HG02571 (cell line): ENCODE results near the gene OXCT1.
"Not testable (repeated sequence)": the region's sequence is repeated elsewhere in the genome, so short reads cannot be mapped to it uniquely, and the experiment has no call there.

Experiments
- ATAC-seq: cut with Tn5 transposase; IDR thresholded peaks from one replicate; pipeline ENCODE4 v1.9.1; 2021; ENCODE audit warnings: mild to moderate bottlenecking, moderate library complexity; ENCODE audit not compliant: unreplicated experiment

OXCT1 gene

GRCh38 chr5:41831155-41831554, 39.1 kb downstream of the OXCT1 start:
- ATAC-seq: peak; percentile 61

DNA sequence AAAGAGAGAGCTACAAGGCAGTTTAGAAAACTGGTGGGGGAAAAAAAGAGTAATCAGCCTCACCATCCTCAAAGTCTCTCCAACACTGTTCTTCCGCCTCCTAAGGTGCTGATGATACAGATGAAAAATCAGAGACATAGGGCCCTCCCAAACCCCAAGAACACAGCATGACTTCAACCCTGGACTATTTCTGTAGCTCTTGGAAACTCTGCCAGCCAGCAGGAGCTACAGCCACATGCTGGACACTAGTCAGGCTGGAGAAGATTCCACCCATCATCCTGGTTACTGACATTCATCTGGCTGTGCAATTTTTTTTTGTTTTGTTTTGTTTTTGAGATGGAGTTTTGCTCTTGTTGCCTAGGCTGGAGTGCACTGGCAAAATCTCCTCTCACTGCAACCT, 42.4 kb downstream of the OXCT1 start:
- ATAC-seq: no peak

DNA sequence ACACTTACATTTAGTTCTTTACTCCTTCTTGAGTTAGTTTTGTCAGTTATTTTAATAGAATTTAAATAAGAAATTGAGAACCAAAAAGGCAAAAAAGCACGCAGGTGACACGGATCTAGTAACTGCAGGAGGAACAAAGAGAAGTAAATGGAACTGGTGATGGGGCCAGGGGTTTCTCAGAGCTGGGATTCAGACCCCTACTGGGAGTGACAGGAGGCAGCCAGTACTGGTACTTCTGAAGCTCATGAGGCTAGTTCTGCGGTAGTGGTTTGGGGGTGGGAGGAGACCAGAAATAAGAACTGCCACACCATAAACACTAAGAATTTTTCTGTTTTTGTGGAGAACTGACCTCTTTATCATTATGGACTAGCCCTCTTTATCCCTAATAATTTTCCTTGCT, 48.2 kb downstream of the OXCT1 start:
- ATAC-seq: no peak

DNA sequence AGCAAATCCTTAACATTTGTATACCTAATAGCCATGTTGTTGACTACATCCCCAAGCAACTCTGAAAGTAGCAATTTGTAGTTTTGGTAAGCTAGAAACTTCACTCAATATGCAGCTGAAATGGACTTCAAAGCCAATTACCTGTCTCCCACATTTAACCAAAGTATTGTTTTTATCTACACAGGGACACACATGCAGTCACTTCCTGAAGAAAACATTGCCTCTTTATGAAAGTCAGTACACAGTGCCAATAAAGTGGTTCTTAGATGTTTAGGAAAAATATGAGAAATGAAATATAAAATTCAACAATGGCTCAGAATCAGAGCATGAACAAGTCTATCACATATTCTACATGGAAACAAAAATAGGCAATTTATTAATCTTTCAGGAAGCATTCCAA, 49.2 kb downstream of the OXCT1 start:
- no peak for ATAC-seq

DNA sequence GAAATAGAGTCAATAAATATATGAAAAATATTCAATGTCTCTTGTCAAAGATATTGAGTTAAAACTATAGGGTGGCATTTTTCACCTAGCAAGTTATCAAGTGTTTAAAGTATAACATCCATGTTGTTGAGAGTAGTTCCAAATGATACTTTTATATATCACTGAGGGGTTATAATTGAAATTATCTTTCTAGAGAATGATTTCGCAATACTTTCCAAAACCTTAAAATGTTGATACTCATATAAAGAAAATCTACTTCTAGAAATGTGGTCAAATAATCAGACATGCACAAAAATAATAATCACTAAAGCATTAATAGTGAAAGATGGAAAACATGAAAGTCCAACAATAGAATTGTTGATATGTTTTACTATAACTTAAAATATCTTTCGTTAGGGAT, 50.1 kb downstream of the OXCT1 start:
- ATAC-seq: no peak

DNA sequence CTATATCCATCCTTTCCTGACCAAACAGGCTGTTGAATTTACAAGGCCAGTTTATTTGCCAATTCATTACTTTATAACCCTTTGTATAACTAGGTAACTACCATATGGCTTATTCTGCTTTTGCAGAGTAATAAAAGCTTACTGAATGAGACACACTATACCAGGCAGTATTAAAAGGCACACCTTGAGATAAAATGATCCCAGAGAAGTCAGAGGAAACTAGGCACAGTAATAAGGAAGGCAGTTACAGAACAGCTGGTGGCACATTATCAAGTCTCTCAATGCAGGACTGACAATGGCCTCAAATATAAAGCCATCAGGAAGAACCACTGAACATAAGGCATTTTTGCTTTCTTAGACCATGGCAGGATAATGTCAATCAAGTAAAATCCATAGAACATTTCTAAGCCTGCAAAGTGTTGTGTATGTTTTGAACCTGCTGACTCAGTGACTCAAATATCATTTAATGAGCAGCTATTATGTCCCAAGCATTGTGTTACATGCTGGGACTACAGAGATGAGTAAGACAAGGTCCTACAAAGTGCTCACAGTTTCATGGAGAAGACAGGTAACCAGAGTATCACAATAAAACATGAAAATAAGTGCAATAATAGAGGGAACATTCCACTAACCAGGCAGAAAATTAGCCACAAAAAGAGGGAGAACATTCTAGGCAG, 52.5 kb downstream of the OXCT1 start:
- no peak for ATAC-seq

- no peak for ATAC-seq
These were observed 54.5 kb downstream of the OXCT1 start for GRCh38 chr5:41815663-41816229.

DNA sequence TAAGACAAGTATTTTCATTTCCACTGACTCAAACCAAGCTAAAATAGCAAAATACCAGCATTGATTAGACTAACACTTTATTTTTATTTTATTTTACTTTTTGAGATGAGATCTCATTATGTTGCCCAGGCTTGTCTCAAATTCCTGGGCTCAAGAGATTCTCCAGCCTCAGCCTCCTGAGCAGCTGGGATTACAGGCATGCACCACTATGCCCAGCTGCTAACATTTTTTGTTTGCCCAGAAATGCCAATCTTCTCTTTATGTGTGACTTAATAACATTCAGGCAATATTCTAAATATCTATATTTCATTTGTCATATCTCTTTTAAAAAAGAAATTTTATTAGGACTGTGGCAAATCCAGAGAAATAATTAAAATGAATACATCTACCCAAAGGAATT, 55.0 kb downstream of the OXCT1 start:
- no peak for ATAC-seq

GRCh38 chr5:41814306-41814705, 55.9 kb downstream of the OXCT1 start:
- ATAC-seq: not testable (repeated sequence)

DNA sequence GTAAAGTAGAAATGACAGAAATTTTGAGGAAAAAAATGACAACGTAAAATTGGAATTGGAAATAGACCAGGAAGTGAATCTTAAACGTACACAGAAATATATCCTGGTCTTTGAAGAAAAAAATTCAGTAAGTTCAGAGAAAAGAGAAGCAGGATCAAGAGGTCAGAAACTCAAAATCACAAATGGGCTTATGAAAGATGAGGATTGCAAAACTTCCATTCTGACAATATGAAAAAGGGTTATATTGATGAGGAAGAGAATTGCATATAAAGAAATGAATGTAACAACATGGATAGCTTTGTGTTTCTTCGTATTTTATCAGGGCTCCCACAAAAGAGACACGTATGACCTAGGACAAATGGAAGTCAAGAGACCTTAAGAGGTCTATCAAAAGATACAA, 58.1 kb downstream of the OXCT1 start:
- no peak for ATAC-seq

GRCh38 chr5:41809128-41809527, 61.1 kb downstream of the OXCT1 start:
- ATAC-seq: no peak

DNA sequence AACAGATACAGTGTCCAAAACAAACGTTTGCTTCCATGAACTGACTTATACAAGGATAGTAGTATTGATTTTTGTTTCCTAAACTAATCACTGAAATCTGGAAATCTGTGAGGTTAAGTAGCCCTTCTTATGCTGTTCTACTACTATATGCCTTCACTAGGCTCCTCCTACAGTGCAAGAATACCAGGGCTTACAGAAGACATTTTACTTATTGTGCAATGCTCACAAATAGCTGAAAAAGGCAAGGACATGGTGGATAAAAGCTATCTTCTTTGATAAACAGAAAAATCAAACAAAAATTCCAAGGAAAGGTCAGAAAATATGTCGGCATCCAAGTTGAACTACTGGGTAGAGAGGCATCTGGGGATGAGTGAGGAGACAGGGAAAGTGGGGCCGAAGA, 61.9 kb downstream of the OXCT1 start:
- ATAC-seq: no peak

DNA sequence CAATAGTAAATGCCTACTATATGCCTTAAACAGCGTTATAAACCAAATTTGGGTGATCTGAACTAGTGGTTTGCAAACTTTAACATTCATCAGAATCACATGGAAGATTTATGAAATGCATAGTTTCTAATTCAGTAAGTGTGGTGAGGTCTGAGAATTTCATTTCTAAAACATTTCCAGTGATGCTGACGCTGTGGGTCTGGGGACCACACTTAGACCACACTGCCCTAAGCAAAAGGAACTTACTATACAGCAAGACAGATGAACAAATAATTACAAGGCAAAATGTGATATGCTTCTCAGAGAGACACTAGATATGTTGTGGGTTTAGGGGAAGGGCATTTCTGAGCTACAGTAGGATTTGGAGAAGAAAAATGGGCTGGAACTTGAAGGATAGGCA, 72.6 kb downstream of the OXCT1 start:
- no peak for ATAC-seq

DNA sequence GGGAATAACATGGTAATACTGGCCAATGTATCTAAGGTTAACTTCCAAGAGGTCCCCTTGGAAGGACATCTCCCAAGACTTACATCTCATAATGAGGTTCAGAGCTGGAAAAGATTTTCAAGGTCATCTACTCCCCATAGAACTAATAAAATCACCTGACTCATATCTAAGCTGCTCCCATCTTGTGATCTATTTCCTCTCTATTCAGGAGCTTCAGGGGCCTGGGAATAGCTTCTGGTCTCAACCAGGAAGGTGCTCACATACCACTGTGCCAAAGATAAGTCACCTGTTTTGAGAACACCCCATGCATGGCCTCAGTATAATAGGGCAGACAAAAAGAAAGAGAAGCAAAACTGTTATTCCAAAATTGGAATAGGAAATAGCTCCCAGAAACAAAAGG, 74.2 kb downstream of the OXCT1 start:
- ATAC-seq: no peak

DNA sequence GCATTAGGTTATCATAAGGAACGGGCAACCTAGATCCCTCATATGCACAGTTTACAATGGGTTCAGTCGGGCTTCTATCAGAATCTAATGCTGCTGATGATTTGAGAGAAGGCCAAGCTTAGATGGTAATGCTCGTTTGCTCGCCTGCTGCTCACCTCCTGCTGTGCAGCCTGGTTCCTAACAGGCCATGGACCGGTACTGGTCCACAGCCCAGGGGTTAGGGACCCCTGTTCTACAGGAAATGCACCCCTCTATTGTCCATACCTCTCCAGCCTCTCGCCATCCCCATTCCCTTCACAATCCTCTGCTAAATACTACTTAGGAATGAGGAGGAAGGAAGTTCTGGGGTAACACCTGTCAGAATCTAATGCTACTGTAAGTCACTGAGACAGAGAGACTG, 75.1 kb downstream of the OXCT1 start:
- no peak for ATAC-seq

DNA sequence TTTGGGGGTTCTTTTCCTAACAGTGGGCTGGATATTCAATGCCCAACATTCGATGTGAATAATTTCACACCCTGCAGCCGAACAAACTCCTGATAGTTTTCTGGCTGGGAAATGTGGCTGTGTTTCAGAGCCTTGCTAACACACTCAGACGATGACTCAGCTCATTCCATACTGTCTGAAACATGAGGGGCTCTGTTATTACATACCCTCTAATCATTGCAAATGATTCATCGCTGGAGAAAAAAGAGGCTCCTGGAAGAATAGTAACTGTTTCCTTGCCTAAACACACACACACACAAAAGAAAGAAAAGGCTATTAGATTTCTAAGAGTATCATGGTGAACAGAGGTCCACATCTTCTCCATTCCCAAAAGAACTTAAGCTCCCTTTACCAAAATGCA, 75.8 kb downstream of the OXCT1 start:
- no peak for ATAC-seq

GRCh38 chr5:41793141-41793770, 77.0 kb downstream of the OXCT1 start:
- ATAC-seq: no peak

DNA sequence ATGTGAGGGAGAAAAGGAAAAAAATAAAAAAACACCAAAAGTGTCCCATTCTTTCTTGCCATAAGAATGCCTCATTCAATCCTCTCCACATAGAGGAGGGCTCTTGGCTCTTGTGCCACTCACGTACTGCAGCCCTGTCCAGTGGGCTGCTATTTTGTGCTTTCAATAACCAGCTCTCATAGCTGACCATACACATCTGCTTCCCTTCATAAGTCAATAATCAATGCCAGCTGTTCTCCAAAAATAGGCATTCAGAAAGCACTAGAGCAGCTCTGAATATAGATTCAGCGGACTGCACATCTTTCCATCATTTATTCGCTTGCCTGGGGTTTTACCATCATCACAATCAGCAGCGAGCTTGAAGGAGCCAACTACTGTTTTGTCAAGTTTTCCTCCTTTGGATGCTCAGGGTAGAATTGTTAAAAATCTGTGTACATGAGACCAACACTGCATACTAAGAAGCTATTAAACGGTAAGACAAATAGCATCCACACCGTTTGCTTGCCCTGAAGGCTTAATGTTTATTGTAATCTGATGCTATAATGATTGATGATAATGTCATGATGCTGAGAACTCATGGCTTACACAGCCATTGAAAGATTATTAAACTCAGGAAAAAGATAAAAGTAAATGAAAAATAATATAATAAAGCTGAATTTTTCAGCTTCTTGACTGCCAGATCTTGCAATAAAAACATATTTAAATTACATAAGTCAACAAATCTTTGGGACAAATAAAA, 80.0 kb downstream of the OXCT1 start:
- ATAC-seq: no peak

DNA sequence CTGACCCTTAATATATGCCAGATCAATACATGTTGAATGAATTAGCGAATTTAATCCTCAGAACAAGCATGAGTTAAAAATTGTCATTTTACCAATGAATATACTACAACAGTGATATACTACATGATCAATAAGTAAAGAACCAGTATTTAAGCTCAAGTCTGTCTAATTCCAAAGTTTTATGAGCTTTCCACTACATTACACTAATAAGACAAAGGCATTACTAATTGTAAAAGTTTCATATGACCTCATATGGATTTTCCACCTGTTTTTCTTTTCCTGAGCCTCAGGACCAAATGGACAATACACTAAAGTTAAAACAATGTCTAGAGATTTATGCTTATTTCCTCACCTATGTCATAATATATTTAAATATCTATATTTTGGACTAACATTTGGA, 80.8 kb downstream of the OXCT1 start:
- no peak for ATAC-seq

GRCh38 chr5:41788941-41789368, 81.3 kb downstream of the OXCT1 start:
- no peak for ATAC-seq

DNA sequence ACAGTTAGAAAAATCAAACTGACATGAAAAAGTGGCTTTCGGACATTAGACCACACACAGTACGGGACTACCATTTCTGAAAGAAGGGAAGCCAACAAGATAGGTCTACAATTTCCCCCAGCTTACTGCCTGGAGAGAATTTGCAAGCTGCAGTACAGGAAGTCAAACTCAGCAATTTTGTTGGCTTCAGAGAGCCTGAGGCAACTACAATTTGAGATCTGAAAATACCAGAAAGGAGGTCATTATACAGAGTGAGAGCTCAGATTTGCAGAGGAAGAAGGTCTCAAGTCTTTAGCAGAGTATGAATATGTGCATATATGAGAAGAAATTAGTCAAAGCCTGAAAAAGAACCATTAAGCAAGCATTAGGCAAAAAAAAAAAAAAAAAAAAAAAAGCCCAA, 83.0 kb downstream of the OXCT1 start:
- ATAC-seq: no peak

DNA sequence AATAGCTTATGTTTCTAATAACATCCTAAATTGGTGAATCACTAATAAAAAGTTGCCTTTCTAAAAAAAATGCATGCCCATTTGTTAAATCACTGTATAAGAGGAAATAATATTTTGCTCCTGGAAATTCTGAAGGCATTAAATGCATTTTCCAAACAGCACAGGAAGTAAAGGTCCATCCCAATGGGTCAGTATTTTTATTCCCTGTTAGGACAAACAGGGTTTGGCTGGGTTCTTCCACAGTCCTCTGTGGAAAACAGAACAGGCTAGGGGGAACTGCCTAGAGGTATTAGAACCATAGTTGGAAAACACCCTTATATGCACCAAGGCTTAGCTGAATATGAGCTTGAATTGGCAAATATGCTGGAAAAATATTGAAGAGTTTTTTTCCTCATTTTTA, 85.2 kb downstream of the OXCT1 start:
- ATAC-seq: no peak
